Mucosa of descending colon (tissue), 3 donors: ENCODE data around the gene DLL3. TPM values are rescaled to one million over a fixed set of nuclear protein-coding genes. Genes with fewer than 3 reads are reported as not detected.
A peak's percentile ranks its signal among the peaks of the same experiment; 100 is the strongest.

Source experiments
- ATAC-seq: fragments of 200-7000 bp; cut with Tn5 transposase; one replicate; pipeline ENCODE4 v1.9.1; 2020; ENCODE audit warnings: mild to moderate bottlenecking, moderate library complexity
- DNase-seq, 3 donors: peaks; one replicate each; pipeline ENCODE4 v3.0.0-alpha.2; 2020
- H3K36me3 ChIP-seq: fragments of 200-600 bp; one replicate; pipeline ENCODE4 v1.8.0; 2021; ENCODE audit warnings: low read depth, mild to moderate bottlenecking
- H3K4me1 ChIP-seq: fragments of 200-600 bp; one replicate; pipeline ENCODE4 v1.8.0; 2021; ENCODE audit warnings: low read depth, mild to moderate bottlenecking
- H3K4me3 ChIP-seq: fragments of 200-600 bp; one replicate; pipeline ENCODE4 v1.8.0; 2021; ENCODE audit warnings: mild to moderate bottlenecking
- H3K9me3 ChIP-seq: fragments of 200-600 bp; one replicate; pipeline ENCODE4 v1.8.0; 2021; ENCODE audit warnings: mild to moderate bottlenecking
- CTCF ChIP-seq: fragments of 200-600 bp; IDR thresholded peaks from one replicate; pipeline ENCODE4 v1.8.0; 2022; ENCODE audit warnings: antibody characterized with exemption, mild to moderate bottlenecking
- intact Hi-C, 2 donors: fragments of 100-400 bp; cut with DNase I in 1 of 2; cut with micrococcal nuclease in 1 of 2; formaldehyde crosslinking; loops; one replicate each; pipeline versions ENCODE4 v1.11.0 to v1.11.1; 2022; cut with DNase I, micrococcal nuclease
- total RNA-seq, 3 donors: library from RNA; stranded (reverse); fragmentation: NEBNext Ultra II Directional in 2 of 3; extraction: Animal tissue kit (Norgen Biotek cat#: 25700) in 2 of 3; gene quantifications; one replicate each; pipeline versions ENCODE4 v1.2.1 to v1.2.4, GENCODE V29; 2021 to 2023
- donor health status: DM: no; HTN: no; CAD: no; lungs with moderate emphysema.
- donor health status: DM: no; HTN: no; CAD: no.
- donor health status: DM: no; HTN: yes; CAD: no.

Gene DLL3
- total RNA-seq, 3 donors from 2014 or later: not detected

- H3K9me3 ChIP-seq: no peaks in the 10 kb centered on the region
- H3K4me3 ChIP-seq: no peak overlapping the region
- DNase-seq (peak; percentile 35 to 66 (median 59)), ATAC-seq (peak; percentile 59)
- no peaks in the 10 kb centered on the region for H3K36me3 ChIP-seq
- no peak for TF ChIP-seq CTCF
- peaks cover 17% of the 10 kb centered on the region for H3K4me1 ChIP-seq
- intact Hi-C loops: no loop called here
Measured at GRCh38 chr19:39497996-39498797, 550 bp upstream of the DLL3 start.

GRCh38 chr19:39499932-39500331 lies 1.2 kb downstream of the DLL3 start:
- no peaks in the 10 kb centered on the region for H3K36me3 ChIP-seq
- TF ChIP-seq CTCF: no peak
- no peak for ATAC-seq
- no peak overlapping the region for H3K4me3 ChIP-seq
- intact Hi-C loops: no loop called here
- H3K9me3 ChIP-seq: no peaks in the 10 kb centered on the region
- DNase-seq: no peak
- peaks cover 17% of the 10 kb centered on the region for H3K4me1 ChIP-seq

GRCh38 chr19:39500543-39500942 lies 1.8 kb downstream of the DLL3 start:
- intact Hi-C loops: no loop called here
- ATAC-seq (no peak), DNase-seq (no peak)
- Histone ChIP-seq H3K4me3 (no peak overlapping the region), H3K4me1 (peaks cover 17% of the 10 kb centered on the region), H3K9me3 (no peaks in the 10 kb centered on the region), H3K36me3 (no peaks in the 10 kb centered on the region)
- TF ChIP-seq CTCF: no peak

- Histone ChIP-seq H3K9me3 (no peaks in the 10 kb centered on the region), H3K4me1 (peaks cover 17% of the 10 kb centered on the region), H3K4me3 (no peak overlapping the region), H3K36me3 (no peaks in the 10 kb centered on the region)
- intact Hi-C loops: no loop called here
- ATAC-seq: no peak
- no peak for TF ChIP-seq CTCF
- no peak for DNase-seq
Measured at GRCh38 chr19:39501340-39501739, 2.6 kb downstream of the DLL3 start.

GRCh38 chr19:39502640-39503417 lies 4.1 kb downstream of the DLL3 start:
- H3K9me3 ChIP-seq: no peaks in the 10 kb centered on the region
- no peaks in the 10 kb centered on the region for H3K36me3 ChIP-seq
- intact Hi-C loops: no loop called here
- ATAC-seq (peak; percentile 91), DNase-seq (peak; percentile 59 to 73 (median 65))
- H3K4me3 ChIP-seq: no peak overlapping the region
- TF ChIP-seq CTCF: peak; percentile 95
- H3K4me1 ChIP-seq: peaks cover 24% of the 10 kb centered on the region
